K562 (cell line): Measurements from ENCODE around the gene HMBS. TPM values are rescaled to one million over a fixed set of nuclear protein-coding genes. Genes with fewer than 3 reads are reported as not detected.

Experiments used
- CBFA2T3 ChIP-seq: fragments of 450-650 bp; IDR thresholded peaks from 2 replicates; pipeline ENCODE4 v1.6.1; 2017
- COPS2 ChIP-seq: fragments of 450-650 bp; conservative IDR thresholded peaks from 2 replicates; pipeline ENCODE4 v1.6.1; 2016; ENCODE audit warnings: mild to moderate bottlenecking, moderate library complexity
- DACH1 ChIP-seq: fragments of 450-650 bp; IDR thresholded peaks from 2 replicates; pipeline ENCODE4 v1.6.1; 2018; ENCODE audit not compliant: partially characterized antibody
- DIDO1 ChIP-seq: fragments of 450-650 bp; IDR thresholded peaks from 2 replicates; pipeline ENCODE4 v1.6.1; 2016; ENCODE audit warnings: low read depth, missing biosample characterization, missing genetic modification characterization
- DNMT1 ChIP-seq: fragments of 450-650 bp; IDR thresholded peaks from 2 replicates; pipeline ENCODE4 v1.6.1; 2016; ENCODE audit warnings: antibody characterized with exemption, mild to moderate bottlenecking
- EP400 ChIP-seq: fragments of 450-650 bp; IDR thresholded peaks from 2 replicates; pipeline ENCODE4 v1.6.1; 2017; ENCODE audit warnings: antibody characterized with exemption, mild to moderate bottlenecking, moderate library complexity
- FUS ChIP-seq: fragments of 200-400 bp; formaldehyde crosslinking; optimal IDR thresholded peaks from 2 replicates; pipeline ENCODE3; 2017; ENCODE audit warnings: low read depth, low read length
- HDAC2 ChIP-seq: fragments of 450-650 bp; IDR thresholded peaks from 2 replicates; pipeline ENCODE4 v1.6.1; 2016; ENCODE audit warnings: mild to moderate bottlenecking
- KDM5B ChIP-seq: fragments of 200-600 bp; sonication (generic); IDR thresholded peaks from 2 replicates; pipeline ENCODE4 v1.6.1; 2012; ENCODE audit warnings: low read depth, mild to moderate bottlenecking, moderate library complexity, low read length, control low read depth, inconsistent platforms; ENCODE audit not compliant: insufficient replicate concordance
- KLF6 ChIP-seq: fragments of 250-450 bp; sonication (Bioruptor Pico); IDR thresholded peaks from 2 replicates; pipeline ENCODE4 v1.4.0; 2020; ENCODE audit warnings: mild to moderate bottlenecking, moderate library complexity, borderline replicate concordance
- MAFK ChIP-seq: IDR thresholded peaks from 2 replicates; pipeline ENCODE4 v1.6.1; 2011; ENCODE audit warnings: low read length, improper control_type of control experiment
- MYBL2 ChIP-seq, 2 experiments: fragments of 450-650 bp in 1 of 2; sonication (generic) in 1 of 2; formaldehyde crosslinking in 1 of 2; IDR thresholded peaks; 2 replicates each; pipeline versions ENCODE4 v1.6.1 to v1.8.1; 2017 to 2022; ENCODE audit warnings: borderline replicate concordance in 1 of 2, inconsistent platforms in 1 of 2, low read depth in 1 of 2, mild to moderate bottlenecking in 1 of 2, missing genetic modification reagents in 1 of 2, moderate library complexity in 1 of 2
- NFE2L1 ChIP-seq: fragments of 450-650 bp; IDR thresholded peaks from 2 replicates; pipeline ENCODE4 v1.6.1; 2016; ENCODE audit warnings: missing genetic modification characterization, low read depth, mild to moderate bottlenecking, missing compliant biosample characterization, moderate library complexity, borderline replicate concordance
- ZC3H4 ChIP-seq: sonication (generic); formaldehyde crosslinking; IDR thresholded peaks from 2 replicates; pipeline ENCODE4 v1.9.0; 2021; ENCODE audit warnings: missing genetic modification reagents, borderline replicate concordance
- ZFX ChIP-seq: sonication (generic); formaldehyde crosslinking; IDR thresholded peaks from 2 replicates; pipeline ENCODE4 v1.8.0; 2022; ENCODE audit warnings: mild to moderate bottlenecking, missing genetic modification reagents, moderate library complexity
- ZNF143 ChIP-seq: sonication (generic); formaldehyde crosslinking; IDR thresholded peaks from 2 replicates; pipeline ENCODE4 v1.9.0; 2022; ENCODE audit warnings: mild to moderate bottlenecking, missing genetic modification reagents
- polyA plus RNA-seq, 8 experiments: library from polyadenylated mRNA; depleted of rRNA in 4 of 8; stranded (reverse) in 5 of 8; unstranded in 3 of 8; fragments of >200 nt; fragmentation: Nextera tagmentation in 2 of 8; fragmentation: Illumina TruSeq in 1 of 8; extraction: Ambion mirVana in 2 of 8; extraction: Trizol in 1 of 8; gene quantifications; 2 replicates each; pipeline versions ENCODE4 v1.2.1 to v1.2.3, GENCODE V29; 2011 to 2014; ENCODE audit warnings: inconsistent platforms in 1 of 8, missing spikeins in 1 of 8
- total RNA-seq, 7 experiments: library from RNA; depleted of rRNA in 6 of 7; stranded (reverse); fragments of >200 nt in 6 of 7; fragmentation: Illumina TruSeq in 2 of 7; extraction: Trizol in 2 of 7; gene quantifications; 2 replicates each; pipeline versions ENCODE4 v1.2.1 to v1.2.3, GENCODE V29; 2011 to 2021; ENCODE audit warnings: low replicate concordance in 1 of 7
- TF ChIP-seq, protein P1 (sequence below): IDR thresholded peaks from 3 replicates; pipeline ENCODE4 v1.6.1; 2011; ENCODE audit warnings: borderline replicate concordance, mild to moderate bottlenecking, moderate library complexity; ENCODE audit not compliant: insufficient read length; ENCODE audit errors: extremely low read depth
- TF ChIP-seq, protein P2 (sequence below): sonication (generic); formaldehyde crosslinking; IDR thresholded peaks from 2 replicates; pipeline ENCODE4 v1.8.1; 2023; ENCODE audit warnings: missing genetic modification reagents, mild to moderate bottlenecking, borderline replicate concordance
- TF ChIP-seq, protein P3 (sequence below): sonication (generic); IDR thresholded peaks from 2 replicates; pipeline ENCODE4 v1.6.1; 2016

HMBS gene
- total and polyA plus RNA-seq, 9 of the 15 experiments (the other 6 are each of a cell fraction or from before 2014, with no cell fraction given), result 56.9 to 385 (median 286) TPM

DNA sequence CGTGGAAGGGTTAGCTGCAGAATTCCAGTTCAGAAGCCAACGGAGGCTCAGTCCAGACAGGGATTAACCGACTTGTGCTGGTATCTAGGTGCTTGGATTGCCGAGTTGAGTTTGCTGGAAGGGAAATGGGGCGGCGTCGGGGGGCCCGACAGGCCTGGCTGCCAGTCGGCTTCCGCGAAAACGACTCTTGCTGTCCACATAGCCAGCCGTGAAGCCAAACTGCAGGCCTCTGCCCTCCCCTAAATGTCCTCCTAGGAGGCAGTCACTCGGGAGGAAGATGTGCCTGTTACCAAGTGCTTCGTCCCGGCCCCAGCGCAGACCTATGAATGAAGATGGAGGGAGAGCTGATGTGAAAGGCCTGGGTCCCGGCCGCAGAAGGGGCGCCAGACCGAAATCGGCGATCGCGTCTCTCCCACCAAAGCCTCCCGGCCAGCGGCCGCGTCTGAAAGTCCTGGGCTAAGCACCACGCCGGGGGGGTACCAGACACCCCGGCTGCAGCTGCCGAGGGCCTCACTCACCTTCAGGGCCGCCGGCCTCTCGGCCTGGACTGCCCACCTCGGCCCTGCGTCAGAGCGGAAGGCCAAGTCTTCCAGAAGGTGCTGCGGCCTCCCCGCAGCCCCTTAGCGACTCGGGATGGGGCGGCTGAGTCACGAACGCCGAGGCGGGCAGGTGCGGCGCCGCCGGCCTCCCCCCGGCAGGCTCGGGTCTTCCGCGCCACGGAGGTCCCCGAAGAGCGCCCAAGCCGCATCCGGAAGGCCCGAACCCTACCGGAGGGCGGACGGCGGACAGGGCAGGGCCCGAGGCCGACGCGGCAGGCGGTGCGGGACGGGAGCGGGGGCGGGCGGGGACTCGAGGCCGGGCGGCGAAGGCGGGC lies 9.5 kb downstream of the HMBS start (continued):
- TF ChIP-seq, protein P1, sequence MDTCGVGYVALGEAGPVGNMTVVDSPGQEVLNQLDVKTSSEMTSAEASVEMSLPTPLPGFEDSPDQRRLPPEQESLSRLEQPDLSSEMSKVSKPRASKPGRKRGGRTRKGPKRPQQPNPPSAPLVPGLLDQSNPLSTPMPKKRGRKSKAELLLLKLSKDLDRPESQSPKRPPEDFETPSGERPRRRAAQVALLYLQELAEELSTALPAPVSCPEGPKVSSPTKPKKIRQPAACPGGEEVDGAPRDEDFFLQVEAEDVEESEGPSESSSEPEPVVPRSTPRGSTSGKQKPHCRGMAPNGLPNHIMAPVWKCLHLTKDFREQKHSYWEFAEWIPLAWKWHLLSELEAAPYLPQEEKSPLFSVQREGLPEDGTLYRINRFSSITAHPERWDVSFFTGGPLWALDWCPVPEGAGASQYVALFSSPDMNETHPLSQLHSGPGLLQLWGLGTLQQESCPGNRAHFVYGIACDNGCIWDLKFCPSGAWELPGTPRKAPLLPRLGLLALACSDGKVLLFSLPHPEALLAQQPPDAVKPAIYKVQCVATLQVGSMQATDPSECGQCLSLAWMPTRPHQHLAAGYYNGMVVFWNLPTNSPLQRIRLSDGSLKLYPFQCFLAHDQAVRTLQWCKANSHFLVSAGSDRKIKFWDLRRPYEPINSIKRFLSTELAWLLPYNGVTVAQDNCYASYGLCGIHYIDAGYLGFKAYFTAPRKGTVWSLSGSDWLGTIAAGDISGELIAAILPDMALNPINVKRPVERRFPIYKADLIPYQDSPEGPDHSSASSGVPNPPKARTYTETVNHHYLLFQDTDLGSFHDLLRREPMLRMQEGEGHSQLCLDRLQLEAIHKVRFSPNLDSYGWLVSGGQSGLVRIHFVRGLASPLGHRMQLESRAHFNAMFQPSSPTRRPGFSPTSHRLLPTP, result no peak
- TF ChIP-seq DNMT1 (no peak), CBFA2T3 (no peak), DACH1 (no peak), ZC3H4 (no peak; the same call in 1 of the 2 replicates), COPS2 (no peak), NFE2L1 (tag) (no peak), KDM5B (peak; percentile 67), FUS (peak; percentile 98), EP400 (no peak), DIDO1 (tag) (no peak), ZFX (CRISPR knock-in tag) (no peak; the same call in 1 of the 2 replicates), MYBL2 (IDR thresholded peaks at IDR 0.05; ENCODE audit: low read depth) (no peak), MYBL2 (CRISPR knock-in tag; IDR thresholded peaks at IDR 0.05; ENCODE audit: borderline replicate concordance) (no peak), KLF6 (CRISPR knock-in tag) (no peak), HDAC2 (no peak), MAFK (no peak), ZNF143 (CRISPR knock-in tag) (no peak)
- TF ChIP-seq, protein P2, sequence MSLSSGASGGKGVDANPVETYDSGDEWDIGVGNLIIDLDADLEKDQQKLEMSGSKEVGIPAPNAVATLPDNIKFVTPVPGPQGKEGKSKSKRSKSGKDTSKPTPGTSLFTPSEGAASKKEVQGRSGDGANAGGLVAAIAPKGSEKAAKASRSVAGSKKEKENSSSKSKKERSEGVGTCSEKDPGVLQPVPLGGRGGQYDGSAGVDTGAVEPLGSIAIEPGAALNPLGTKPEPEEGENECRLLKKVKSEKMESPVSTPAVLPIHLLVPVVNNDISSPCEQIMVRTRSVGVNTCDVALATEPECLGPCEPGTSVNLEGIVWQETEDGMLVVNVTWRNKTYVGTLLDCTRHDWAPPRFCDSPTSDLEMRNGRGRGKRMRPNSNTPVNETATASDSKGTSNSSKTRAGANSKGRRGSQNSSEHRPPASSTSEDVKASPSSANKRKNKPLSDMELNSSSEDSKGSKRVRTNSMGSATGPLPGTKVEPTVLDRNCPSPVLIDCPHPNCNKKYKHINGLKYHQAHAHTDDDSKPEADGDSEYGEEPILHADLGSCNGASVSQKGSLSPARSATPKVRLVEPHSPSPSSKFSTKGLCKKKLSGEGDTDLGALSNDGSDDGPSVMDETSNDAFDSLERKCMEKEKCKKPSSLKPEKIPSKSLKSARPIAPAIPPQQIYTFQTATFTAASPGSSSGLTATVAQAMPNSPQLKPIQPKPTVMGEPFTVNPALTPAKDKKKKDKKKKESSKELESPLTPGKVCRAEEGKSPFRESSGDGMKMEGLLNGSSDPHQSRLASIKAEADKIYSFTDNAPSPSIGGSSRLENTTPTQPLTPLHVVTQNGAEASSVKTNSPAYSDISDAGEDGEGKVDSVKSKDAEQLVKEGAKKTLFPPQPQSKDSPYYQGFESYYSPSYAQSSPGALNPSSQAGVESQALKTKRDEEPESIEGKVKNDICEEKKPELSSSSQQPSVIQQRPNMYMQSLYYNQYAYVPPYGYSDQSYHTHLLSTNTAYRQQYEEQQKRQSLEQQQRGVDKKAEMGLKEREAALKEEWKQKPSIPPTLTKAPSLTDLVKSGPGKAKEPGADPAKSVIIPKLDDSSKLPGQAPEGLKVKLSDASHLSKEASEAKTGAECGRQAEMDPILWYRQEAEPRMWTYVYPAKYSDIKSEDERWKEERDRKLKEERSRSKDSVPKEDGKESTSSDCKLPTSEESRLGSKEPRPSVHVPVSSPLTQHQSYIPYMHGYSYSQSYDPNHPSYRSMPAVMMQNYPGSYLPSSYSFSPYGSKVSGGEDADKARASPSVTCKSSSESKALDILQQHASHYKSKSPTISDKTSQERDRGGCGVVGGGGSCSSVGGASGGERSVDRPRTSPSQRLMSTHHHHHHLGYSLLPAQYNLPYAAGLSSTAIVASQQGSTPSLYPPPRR, result no peak; the same call in 1 of the 2 replicates
- TF ChIP-seq, protein P3, sequence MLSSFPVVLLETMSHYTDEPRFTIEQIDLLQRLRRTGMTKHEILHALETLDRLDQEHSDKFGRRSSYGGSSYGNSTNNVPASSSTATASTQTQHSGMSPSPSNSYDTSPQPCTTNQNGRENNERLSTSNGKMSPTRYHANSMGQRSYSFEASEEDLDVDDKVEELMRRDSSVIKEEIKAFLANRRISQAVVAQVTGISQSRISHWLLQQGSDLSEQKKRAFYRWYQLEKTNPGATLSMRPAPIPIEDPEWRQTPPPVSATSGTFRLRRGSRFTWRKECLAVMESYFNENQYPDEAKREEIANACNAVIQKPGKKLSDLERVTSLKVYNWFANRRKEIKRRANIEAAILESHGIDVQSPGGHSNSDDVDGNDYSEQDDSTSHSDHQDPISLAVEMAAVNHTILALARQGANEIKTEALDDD, result 0 out of 2 replicates have a peak, but pooled peaks have one; percentile 38
